GM12872 (cell line): ENCODE measurements around the gene SLC35B4.

Source experiments
- TF ChIP-seq, protein P1 (sequence below): IDR thresholded peaks from 3 replicates; pipeline ENCODE4 v1.5.1; 2011; ENCODE audit warnings: low read depth, mild to moderate bottlenecking, low read length, moderate library complexity; ENCODE audit not compliant: insufficient read depth

Gene SLC35B4

DNA sequence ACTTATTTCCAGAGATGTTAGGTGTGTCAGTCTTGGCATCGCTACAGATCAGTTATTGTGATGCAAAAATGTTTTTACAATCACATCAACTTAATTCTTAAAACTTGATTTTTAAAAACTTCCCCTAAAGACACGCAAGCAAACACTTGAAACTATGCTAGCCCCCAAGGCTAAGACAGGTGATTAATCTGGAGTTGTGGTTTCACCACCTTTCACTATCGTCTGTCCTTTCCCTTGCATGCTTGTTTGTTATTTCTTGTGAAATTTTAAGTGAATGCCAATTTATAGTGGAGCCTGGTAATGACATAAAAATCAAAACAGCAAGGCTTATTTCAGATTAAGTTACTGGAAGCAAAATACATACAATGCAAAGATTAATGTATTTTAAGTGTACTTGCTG lies 70.4 kb downstream of the SLC35B4 start:
- TF ChIP-seq, protein P1, sequence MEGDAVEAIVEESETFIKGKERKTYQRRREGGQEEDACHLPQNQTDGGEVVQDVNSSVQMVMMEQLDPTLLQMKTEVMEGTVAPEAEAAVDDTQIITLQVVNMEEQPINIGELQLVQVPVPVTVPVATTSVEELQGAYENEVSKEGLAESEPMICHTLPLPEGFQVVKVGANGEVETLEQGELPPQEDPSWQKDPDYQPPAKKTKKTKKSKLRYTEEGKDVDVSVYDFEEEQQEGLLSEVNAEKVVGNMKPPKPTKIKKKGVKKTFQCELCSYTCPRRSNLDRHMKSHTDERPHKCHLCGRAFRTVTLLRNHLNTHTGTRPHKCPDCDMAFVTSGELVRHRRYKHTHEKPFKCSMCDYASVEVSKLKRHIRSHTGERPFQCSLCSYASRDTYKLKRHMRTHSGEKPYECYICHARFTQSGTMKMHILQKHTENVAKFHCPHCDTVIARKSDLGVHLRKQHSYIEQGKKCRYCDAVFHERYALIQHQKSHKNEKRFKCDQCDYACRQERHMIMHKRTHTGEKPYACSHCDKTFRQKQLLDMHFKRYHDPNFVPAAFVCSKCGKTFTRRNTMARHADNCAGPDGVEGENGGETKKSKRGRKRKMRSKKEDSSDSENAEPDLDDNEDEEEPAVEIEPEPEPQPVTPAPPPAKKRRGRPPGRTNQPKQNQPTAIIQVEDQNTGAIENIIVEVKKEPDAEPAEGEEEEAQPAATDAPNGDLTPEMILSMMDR: no peak

DNA sequence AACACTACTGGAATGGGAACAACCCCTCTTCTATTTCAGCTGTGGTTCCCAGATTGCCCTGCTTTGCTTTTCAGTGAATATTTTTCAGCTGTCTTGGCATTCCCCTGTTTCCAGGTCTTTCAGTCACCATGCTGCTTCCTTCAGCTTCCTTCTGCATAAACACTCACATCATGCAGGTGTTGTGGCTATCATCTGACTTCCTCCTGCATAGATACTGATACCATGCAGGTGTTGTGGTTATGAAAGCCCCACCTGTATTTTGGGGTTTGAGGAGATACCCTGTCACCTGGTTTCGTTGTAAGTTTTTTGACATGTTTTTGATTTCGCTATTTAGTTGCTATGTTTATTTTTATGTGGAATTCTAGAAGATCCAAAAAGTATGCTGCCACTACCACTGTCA lies 71.5 kb downstream of the SLC35B4 start:
- TF ChIP-seq, protein P1: no peak
